CD4-positive, alpha-beta T cell treated with Interleukin-6 for 4 hours (primary cell): ENCODE measurements around the gene ZZZ3.
"Not testable (repeated sequence)": the region's sequence is repeated elsewhere in the genome, so short reads cannot be mapped to it uniquely, and the experiment has no call there.

Experiments used
- DNase-seq: peaks from one replicate; pipeline ENCODE4 v3.0.0-alpha.2; 2020; ENCODE audit warnings: mixed read lengths

Gene ZZZ3

GRCh38 chr1:77668924-77669449 is 13.5 kb downstream of the ZZZ3 start:
- DNase-seq = no peak

- DNase-seq = no peak
Measured at GRCh38 chr1:77664939-77665516, 17.4 kb downstream of the ZZZ3 start.

DNA sequence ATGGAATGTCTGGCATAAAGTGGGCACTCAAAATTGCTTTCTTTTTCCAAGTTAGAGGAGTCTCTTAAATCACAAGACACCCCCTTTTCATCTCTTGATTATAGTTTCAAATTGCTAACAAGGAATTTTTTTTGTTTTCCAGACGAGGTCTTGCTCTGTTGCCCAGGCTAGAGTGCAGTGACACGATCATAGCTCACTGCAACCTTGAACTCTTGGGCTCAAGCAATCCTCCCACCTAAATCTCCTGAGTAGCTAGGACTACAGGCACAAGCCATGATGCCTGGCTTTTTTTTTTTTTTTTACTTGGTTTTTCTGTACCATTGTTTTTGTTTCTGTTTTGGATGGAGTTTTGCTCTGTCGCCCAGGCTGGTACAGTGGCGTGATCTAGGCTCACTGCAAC is 20.8 kb downstream of the ZZZ3 start:
- DNase-seq = no peak

DNA sequence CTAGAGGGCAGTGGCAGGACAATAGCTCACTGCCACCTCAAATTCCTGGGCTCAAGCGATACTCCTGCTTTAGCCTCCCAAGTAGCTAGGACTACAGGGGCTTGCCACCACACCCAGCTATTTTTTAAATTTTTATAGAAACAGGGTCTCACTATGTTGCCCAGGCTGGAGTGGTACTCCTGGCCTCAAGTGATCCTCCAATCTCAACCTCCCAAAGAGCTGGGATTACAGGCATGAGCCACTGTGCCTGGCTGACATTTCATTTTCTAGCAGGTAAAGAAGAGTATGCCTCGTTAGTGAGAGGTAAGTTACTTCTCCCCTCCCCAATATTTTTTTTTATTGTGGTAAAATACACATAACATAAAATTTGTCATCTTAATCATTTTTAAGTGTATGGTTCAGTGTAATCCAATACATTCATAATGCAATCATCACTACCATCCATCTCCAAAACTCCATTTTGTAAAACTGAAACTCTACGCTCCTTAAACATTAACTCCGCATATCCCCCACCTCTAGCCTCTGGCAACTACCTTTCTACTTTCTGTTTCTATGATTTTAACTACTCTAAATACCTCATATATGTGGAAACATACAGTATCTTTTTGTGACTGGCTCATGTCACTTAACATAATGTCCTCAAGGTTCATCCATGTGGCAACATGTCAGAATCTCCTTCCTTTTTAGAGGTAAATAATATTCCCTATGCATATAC is 22.4 kb downstream of the ZZZ3 start:
- no peak for DNase-seq

DNA sequence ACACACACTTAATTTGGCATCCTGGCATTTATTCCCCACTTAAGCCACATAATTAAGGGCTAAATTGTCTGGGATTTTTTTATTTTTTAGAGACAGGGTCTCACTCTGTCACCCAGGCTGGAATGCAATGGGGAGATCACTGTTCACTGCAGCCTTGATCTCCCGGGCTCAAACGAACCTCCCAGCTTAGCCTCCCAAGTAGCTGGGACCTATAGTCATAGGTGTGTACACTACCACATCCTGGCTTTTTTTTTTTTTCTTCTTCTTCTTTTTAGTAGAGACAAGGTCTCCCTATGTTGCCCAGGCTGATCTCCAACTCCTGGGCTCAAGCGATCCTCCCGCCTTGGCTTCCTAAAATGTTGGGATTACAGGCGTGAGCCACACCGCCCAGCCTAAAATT is 24.2 kb downstream of the ZZZ3 start:
- no peak for DNase-seq

DNA sequence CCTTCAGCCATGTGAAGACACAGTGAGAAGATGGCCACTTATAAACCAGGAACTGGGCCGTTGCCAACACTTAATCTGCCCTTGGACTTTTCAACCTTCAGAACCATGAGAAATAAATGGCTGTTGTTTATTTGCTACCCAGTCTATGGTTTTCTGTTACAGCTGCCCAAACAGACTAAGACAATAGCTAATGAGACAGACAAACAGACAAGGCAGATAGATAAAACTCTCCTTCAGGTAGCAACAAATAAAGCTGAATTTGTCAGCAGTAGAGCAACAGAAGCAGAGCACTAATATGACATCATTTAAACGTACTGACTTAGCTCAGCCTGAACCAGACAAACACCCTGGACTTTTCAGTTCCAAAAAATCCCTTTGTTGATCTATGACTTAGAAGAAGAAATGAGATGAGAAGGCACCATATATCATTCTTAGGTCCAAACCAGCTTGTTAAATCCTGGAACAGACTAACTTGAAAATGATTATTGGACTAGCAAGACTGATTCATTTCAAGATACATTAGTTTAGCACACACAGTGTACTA is 27.0 kb downstream of the ZZZ3 start:
- no peak for DNase-seq

DNA sequence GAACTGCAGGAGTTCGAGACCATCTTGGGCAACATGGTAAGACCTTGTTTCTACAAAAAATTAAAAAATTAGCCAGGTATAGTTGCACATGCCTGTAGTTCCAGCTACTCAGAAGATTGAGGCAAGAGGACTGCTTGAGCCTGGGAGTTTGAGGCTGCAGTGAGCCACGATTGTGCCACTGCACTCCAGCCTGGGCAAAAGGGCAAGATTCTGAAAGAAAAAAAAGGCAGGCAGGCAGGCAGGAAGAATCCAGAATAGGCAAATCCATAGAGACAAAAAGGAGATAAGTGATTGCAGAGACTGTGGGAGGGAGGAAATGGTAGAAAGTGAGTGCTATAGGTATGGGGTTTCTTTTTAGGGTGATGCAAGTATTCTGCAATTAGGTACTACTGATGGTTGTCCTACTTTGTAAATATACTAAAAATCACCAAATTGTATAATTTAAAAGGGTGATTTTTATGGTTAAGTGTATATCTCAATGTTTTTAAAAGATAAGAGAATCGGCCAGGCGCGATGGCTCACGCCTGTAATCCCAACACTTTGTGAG is 29.4 kb downstream of the ZZZ3 start:
- no peak for DNase-seq

- no peak for DNase-seq
Measured at GRCh38 chr1:77652268-77652667, 30.2 kb downstream of the ZZZ3 start.

DNA sequence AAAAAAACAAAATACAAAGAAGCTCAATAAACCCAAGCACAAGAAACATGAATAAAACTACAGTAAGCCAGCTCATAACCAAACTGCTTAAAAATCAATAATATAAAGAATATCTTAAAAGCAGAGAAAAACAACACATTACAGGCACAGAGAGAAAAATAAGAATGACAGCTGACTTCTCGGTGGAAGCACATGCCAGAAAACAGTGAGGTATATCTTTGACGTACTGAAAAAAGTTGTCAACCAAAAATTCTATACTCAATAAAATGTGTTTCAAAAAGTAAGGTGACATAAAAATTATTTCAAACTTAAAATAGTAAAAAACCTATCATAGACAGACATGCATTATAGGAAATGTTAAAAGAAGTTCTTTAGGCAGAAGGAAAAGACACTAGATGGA is 33.3 kb downstream of the ZZZ3 start:
- DNase-seq = no peak

DNA sequence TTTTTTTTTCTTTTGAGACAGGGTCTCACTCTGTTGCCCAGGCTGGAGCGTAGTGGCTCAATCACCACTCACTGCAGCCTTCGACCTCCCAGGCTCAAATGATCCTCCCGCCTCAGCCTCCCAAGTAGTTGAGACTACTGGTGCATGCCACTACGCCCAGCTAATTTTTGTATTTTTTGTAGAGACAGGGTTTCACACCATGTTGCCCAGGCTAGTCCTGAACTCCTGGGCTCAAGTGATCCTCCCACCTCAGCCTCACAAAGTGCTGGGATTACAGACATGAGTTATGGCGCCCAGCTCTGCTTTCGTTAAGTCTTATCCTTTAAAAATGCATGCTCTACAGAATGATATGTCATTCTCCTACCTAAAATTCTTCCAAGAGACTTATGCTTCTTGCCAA is 36.2 kb downstream of the ZZZ3 start:
- not testable (repeated sequence) for DNase-seq

- DNase-seq = no peak
Measured at GRCh38 chr1:77643456-77643855, 39.0 kb downstream of the ZZZ3 start.

DNA sequence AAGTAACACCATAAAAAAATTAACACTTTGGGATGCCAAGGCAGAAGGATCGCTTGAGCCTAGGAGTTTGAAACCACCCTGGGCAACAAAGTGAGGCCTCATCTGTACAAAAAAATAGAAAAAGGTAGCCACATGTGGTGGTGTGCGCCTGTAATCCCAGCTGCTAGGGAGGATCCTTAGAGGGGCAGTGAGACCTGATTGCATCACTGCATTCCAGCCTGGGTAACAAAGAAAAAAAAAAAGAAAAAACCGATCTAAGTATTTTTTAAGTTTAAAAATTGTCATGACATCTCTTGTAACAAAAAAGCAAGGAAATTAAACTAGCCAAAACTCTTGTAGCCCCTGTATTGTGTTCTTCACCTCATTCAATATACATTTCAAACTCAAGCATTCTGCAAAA is 39.5 kb downstream of the ZZZ3 start:
- DNase-seq = no peak

DNA sequence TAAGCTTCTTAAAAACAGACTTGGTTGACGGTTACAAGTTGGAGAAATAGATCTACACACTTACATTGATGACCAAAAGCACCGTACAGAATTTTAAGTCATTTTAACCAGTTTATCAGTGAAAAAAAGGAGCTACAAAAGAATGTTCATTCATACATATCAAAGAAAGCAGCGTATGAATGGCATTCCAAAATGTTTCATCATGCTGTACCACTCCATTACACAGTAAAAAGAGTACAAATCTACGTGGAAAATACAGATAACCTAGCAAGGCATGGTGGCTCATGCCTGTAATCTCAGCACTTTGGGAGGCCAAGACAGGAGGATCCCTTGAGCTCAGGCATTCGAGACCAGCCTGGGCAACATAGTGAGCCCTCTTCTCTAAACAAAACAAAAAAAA is 40.3 kb downstream of the ZZZ3 start:
- DNase-seq = no peak

- DNase-seq = no peak
Measured at GRCh38 chr1:77639557-77640069, 42.8 kb downstream of the ZZZ3 start.

DNA sequence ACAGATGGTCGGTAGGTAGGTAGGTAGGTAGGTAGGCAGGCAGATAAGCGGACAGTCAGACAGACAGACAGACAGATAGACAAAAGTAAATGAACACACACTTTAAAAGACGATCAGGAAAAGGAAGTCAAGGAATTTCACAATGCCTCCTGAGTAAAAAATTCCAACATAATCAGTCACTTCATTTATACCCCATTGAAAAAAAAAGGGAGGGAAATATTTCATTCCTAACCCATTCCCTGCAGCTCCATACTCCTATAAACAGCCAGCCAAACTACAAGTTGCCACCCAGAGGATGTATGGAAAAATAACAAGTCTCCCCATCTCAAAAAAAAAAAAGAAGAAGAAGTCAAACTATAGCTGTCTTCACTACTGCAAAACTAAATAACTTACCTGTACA is 43.4 kb downstream of the ZZZ3 start:
- DNase-seq = no peak

GRCh38 chr1:77636864-77637263 is 45.6 kb downstream of the ZZZ3 start:
- no peak for DNase-seq
